Left kidney (tissue), 2 donors: ENCODE measurements around the gene MYH14. TPM values are rescaled to one million over a fixed set of nuclear protein-coding genes. Genes with fewer than 3 reads are reported as not detected.
"Not testable (repeated sequence)": the region's sequence is repeated elsewhere in the genome, so short reads cannot be mapped to it uniquely, and the experiment has no call there.

Source experiments
- DNase-seq: peaks from one replicate; pipeline ENCODE4 v3.0.0-alpha.2; 2013
- polyA plus RNA-seq: library from polyadenylated mRNA; unstranded; fragments of 120-200 nt; gene quantifications from one replicate; pipeline ENCODE4 v1.2.1, GENCODE V29; 2013; ENCODE audit not compliant: insufficient read length

MYH14 gene
- polyA plus RNA-seq, 1 donor = 22.9 TPM

DNA sequence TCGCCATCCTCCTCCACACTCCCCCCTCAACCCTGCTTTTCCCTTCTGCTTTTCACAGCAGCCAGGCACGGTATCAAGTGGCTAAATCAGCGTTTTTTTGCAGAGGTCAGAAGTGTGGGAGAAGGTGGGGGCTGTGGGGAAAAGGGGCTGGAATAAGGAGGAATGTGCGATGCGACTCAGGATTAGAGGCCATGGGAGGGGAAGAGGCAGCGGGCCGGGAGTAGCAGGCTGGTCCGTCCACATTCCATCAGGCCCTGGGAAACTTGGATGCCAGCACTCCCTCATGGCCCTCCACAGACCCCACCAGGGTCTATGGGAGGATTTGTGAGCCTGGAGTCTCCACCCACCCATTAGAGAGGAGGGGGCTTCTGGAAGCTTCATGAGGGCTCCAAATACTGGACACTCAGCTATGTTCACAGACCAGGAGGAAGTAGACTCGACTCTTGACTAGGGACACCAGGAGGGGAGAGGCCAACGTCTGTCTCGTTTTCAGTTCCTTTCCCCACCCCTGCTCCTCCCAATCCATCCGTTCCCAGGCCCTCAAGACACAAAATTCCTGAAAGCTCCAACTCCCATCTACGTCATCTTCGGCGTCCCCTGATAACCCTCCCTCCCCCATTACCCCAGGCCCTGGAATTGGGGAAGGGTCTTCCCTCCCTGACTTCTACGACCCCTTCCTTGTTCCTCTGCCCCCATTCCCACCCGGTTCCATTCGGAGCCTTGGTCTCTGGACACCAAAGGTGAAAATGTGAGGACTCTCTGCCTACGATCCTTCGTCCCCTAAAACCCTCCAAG is 129.0 kb downstream of the MYH14 start:
- DNase-seq = no peak

DNA sequence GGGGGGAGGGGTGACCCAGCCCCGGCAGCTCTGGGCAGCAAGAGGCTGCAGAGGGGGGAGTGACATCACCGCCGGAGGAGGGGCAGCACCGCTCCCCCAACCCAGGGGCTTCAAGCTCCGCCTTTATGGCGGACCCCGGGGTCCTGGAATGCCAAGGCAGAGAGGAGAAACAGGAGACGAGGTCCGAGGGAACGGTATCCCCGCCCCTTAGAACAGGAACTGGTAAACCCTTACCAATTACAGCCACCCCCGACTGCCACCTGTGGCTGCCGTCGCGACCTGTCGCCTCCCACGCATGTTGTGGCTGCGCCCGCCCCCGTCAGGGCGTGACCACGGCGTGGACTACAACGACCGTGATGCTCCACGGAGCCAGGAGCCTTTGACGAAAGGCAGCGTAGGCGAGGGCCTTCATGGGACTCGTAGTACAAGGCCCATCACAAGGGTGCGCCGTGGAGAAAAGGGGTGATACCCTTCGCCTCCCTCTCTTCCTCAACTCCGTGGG is 129.9 kb downstream of the MYH14 start:
- DNase-seq = peak; percentile 92

GRCh38 chr19:50333737-50334617 is 130.6 kb downstream of the MYH14 start:
- peak; percentile 88 for DNase-seq

GRCh38 chr19:50334741-50335421 is 131.5 kb downstream of the MYH14 start:
- no peak for DNase-seq

GRCh38 chr19:50337031-50337430 is 133.6 kb downstream of the MYH14 start:
- DNase-seq = not testable (repeated sequence)

GRCh38 chr19:50340331-50340730 is 136.9 kb downstream of the MYH14 start:
- DNase-seq = no peak

DNA sequence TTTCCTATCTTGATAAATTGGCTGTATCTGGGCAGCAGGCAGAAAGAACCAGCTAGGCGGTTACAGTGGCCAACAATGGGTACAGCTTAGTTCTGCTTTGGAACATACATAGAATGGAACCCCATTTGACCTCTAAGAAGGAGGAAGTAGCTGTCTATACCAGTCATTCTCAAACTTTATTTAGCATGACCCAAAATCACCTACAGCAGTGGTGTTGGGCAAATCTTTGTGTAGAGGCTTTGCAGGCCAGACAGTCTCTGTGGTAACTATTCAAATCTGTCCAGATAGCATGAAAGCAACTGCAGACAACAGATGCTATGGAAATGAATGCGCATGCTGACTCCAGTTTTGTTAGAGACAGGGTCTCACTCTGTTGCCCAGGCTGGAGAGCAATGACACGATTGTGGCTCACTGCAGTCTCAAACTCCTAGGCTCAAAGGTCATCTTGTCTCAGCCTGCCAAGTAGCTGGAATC is 137.7 kb downstream of the MYH14 start:
- DNase-seq = no peak

GRCh38 chr19:50344661-50345318 is 141.4 kb downstream of the MYH14 start:
- no peak for DNase-seq

DNA sequence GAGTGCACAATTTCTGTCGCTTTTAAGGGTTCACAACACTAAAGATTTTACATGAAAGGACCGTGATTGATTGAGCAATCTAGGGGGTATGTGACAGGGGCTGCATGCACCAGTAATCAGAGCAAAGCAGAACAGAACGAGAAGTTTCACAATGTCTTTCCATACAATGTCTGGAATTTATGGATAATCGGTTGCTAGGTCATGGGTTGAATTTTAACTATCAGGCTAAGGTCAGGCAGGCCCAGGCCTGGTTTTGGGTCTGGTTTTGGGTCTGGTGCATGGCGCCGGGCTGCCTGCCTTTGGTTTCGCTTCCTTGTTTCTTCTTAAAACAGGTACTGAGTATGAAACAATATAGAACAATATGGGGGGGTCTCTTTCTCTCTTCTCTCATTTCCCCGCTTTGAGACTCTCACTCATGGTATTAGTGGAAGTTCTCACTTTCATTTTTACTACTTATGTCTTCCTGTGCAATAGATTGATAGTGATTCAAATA is 143.7 kb downstream of the MYH14 start:
- DNase-seq = not testable (repeated sequence)

DNA sequence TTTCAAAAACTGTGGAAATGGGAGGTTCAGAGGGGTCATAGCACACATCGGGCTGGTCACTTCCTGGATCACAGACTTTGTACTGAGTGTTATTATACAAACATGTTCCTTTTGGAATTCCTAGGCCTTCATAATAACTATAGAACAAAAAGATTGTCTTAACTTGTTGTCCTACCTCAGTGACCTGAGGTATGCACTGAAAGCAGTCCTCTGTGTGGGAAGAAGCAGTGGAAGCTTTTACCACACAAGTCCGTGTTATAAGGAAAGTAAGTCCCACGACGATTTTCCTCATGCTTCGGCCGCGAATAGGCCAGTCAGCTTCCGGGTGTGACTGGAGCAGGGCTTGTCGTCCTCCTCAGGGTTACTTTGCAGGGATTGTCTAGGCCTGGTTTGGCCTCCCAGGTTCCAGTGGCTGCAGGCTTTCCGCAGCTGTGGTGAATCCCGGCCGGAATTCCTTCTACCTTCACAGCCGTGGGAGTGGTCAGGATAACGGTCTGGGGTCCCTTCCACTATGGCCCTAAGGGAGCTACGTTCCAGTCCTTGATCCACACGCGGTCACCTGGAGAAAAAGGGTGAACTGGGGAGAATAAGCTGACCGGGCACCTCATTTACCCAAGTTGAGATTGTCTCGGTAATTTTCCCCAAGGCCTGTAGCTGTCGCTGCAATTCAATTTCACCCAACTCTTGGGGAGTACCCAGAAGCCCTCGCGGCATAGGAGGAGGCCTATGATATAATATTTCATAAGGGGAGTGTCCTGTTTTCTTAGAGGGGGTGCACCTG is 146.0 kb downstream of the MYH14 start:
- no peak for DNase-seq

DNA sequence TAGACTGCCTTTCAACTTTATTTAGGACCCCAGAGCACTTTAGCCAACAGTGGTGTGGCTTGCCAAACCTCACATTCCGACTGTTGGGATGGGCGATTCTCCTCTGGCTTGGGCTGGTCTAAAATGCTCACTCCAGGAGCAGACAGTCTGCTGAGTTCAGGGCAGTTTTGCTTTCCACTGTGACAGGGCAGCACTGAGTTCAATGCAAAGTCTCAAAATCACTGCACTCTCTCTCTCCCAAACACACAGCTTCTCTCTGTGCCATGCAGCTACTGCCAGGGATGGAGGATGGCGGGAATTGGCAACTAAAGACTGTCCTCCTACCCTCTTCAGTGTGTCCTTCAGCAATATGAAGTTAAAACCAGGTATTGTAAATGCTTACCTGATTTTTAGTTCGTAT is 148.8 kb downstream of the MYH14 start:
- no peak for DNase-seq

- DNase-seq = not testable (repeated sequence)
These were observed 150.1 kb downstream of the MYH14 start for GRCh38 chr19:50353487-50353880.

DNA sequence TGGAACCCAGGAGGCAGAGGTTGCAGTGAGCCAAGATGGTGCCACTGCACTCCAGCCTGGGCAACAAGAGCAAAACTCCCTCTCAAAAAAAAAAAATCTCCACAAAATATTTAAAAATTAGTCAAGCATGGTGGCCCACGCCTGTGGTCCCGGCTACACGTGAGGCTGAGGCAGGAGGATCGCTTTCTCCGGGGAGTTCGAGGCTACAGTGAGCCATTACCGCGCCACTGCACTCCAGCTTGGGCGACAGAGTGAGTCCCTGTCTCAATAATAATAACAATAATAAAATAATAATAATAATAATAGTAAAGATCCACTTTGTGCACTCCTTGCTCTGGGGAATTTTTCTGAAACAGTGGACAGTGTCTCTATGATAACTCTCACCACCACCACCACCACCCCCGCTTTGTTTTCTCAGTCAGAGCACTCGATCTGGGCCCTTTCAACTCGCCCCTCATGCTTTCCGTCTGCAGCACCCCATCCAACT is 153.3 kb downstream of the MYH14 start:
- no peak for DNase-seq

- peak; percentile 70 for DNase-seq
These were observed 154.0 kb downstream of the MYH14 start for GRCh38 chr19:50357178-50358100.

DNA sequence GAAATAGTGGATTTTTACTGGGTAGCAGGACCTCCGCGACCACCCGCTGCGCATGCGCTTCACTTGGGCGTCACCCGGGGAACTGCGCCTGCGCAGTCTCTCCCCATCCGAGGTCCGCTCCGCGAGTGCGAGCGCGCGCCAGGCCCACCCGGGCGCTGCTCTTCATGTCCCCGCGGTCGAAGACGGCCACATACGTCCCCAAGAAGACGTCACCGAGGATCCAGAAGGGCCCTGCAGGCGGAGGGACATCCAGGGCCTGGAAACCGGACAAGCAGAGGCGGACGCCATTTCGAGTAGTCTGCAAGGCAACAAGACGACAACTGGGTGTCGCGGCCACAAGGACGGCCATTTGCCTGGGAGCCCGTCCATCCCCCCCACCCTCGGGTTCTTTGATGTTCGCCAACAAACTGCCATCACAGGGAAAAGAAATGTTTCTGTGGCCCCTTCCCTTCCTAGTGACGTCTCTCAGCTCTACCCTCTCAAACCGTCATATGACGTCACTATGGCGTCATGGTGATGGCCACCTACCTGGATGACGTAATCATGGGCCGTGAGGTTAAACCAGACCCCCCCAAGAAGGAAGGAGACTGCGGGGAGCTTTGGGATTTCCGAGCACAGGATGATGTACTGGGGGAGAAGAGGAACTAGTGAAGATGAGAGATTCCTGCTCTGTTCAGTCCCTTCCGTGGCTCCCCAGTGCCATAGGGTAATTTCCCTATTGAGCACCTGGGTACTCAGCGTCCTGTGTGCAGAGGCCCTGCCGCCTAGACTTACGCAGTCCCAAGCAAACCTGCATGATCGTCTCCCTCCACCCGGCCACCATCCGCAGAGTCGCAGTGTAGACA is 155.3 kb downstream of the MYH14 start:
- DNase-seq = peak; percentile 62

- DNase-seq = no peak
These were observed 156.0 kb downstream of the MYH14 start for GRCh38 chr19:50359328-50359818.
